NB4 (cell line): ENCODE measurements around the gene NDUFB3.

Experiments
- CTCF ChIP-seq: IDR thresholded peaks from one replicate; pipeline ENCODE4 v1.5.1; 2012; ENCODE audit warnings: low read depth, low read length
- MYC ChIP-seq: IDR thresholded peaks from 2 replicates; pipeline ENCODE4 v1.6.1; 2011; ENCODE audit warnings: low read depth, low read length

- no peak for TF ChIP-seq CTCF
- no peak for TF ChIP-seq MYC
Measured at GRCh38 chr2:201057087-201057521, 14.7 kb upstream of the NDUFB3 start.
